ENCODE data around the gene CDKL5.

- TF ChIP-seq MYC (IDR thresholded peaks at IDR 0.05; ENCODE audit: borderline replicate concordance, low read length) (no peak), EP300 (IDR thresholded peaks at IDR 0.05) (no peak), HDAC2 (IDR thresholded peaks at IDR 0.05) (no peak), CTCF (IDR thresholded peaks at IDR 0.05) (no peak), CHD2 (IDR thresholded peaks at IDR 0.05; ENCODE audit: low read length, partially characterized antibody) (no peak), POLR2AphosphoS2 (conservative IDR thresholded peaks at IDR 0.05; ENCODE audit: low read length) (no peak), JUN (IDR thresholded peaks at IDR 0.05) (no peak), REST (IDR thresholded peaks at IDR 0.05) (no peak), SMC3 (IDR thresholded peaks at IDR 0.05) (no peak), PHF8 (IDR thresholded peaks at IDR 0.05; ENCODE audit: borderline replicate concordance, low read depth) (no peak), POLR2A (IDR thresholded peaks at IDR 0.05; ENCODE audit: low read length) (no peak), RAD21 (conservative IDR thresholded peaks at IDR 0.05 in 1 of 2, IDR thresholded peaks at IDR 0.05 in 1 of 2) (no peak), ZFP36 (IDR thresholded peaks at IDR 0.05; ENCODE audit: borderline replicate concordance, partially characterized antibody) (no peak), MAX (IDR thresholded peaks at IDR 0.05) (no peak)
Measured at GRCh38 chrX:18578546-18578945, 153.1 kb downstream of the CDKL5 start.

All from A549 (cell line).